Measurements from ENCODE around the gene PNN. TPM values are rescaled to one million over a fixed set of nuclear protein-coding genes. Genes with fewer than 3 reads are reported as not detected.
"Not testable (repeated sequence)": the region's sequence is repeated elsewhere in the genome, so short reads cannot be mapped to it uniquely, and the experiment has no call there.

PNN gene
- total RNA-seq, 8 experiments from 2014 or later: 46.7 to 107 (median 75.3) TPM

GRCh38 chr14:39220473-39220872 lies 45.4 kb downstream of the PNN start:
- H3K4me3 ChIP-seq; in situ Hi-C loops (cut with MboI; ENCODE audit: low pct_unique_long_range_greater_than_20kb in 2 of 9, low sequenced_read_pairs in 9 of 9, unreplicated experiment in 9 of 9); H3K27ac ChIP-seq; H3K4me1 ChIP-seq (replicated peaks in 1 of 2); ATAC-seq (replicated peaks in 6 of 8): not testable (repeated sequence)
- WGBS, 10 experiments: 80 to 100% (median 100%) methylated on average over 1 of the region's 1 CpG; no CpG with 5 or more reads in 4 of the 10 experiments

- no peak for ATAC-seq (replicated peaks in 6 of 8)
- H3K4me3 ChIP-seq: no peak overlapping the region
- WGBS, 10 experiments: 55 to 90% (median 79%) methylated on average over 2 to 3 of the region's 3 CpGs; no CpG with 5 or more reads in 1 of the 10 experiments
- in situ Hi-C loops (cut with MboI; ENCODE audit: low pct_unique_long_range_greater_than_20kb in 2 of 9, low sequenced_read_pairs in 9 of 9, unreplicated experiment in 9 of 9): no loop called here
- no peaks in the 10 kb centered on the region for H3K4me1 ChIP-seq (replicated peaks in 1 of 2)
- no peak overlapping the region for H3K27ac ChIP-seq
Measured at GRCh38 chr14:39228044-39228443, 53.0 kb downstream of the PNN start.

- no peak overlapping the region for H3K27ac ChIP-seq
Measured at GRCh38 chr14:39228509-39229221, 53.6 kb downstream of the PNN start.

GRCh38 chr14:39229222-39229543 lies 54.1 kb downstream of the PNN start:
- Histone ChIP-seq H3K27ac (no peak overlapping the region), H3K4me3 (no peak overlapping the region), H3K4me1 (replicated peaks in 1 of 2) (no peaks in the 10 kb centered on the region)
- peak in 3 of 8 experiments; percentile 43 to 85 (median 61) for ATAC-seq (replicated peaks in 6 of 8)
- 43 to 86% (median 66%) methylated on average over 1 of the region's 1 CpG; no CpG with 5 or more reads in 6 of the 10 experiments for WGBS, 10 experiments
- in situ Hi-C loops (cut with MboI; ENCODE audit: low pct_unique_long_range_greater_than_20kb in 2 of 9, low sequenced_read_pairs in 9 of 9, unreplicated experiment in 9 of 9): no loop called here

More at GRCh38 chr14:39228509-39229221, 53.6 kb downstream of the PNN start:
- in situ Hi-C loops (cut with MboI; ENCODE audit: low pct_unique_long_range_greater_than_20kb in 2 of 9, low sequenced_read_pairs in 9 of 9, unreplicated experiment in 9 of 9): no loop called here
- no peak overlapping the region for H3K4me3 ChIP-seq
- no peak for ATAC-seq (replicated peaks in 6 of 8)
- WGBS, 10 experiments: 55 to 100% (median 84%) methylated on average over 4 to 11 of the region's 11 CpGs
- no peaks in the 10 kb centered on the region for H3K4me1 ChIP-seq (replicated peaks in 1 of 2)

- no peak for ATAC-seq (replicated peaks in 6 of 8)
Measured at GRCh38 chr14:39229601-39230110, 54.6 kb downstream of the PNN start.

GRCh38 chr14:39230416-39231035 lies 55.5 kb downstream of the PNN start:
- Histone ChIP-seq H3K4me3 (no peak overlapping the region), H3K4me1 (replicated peaks in 1 of 2) (no peaks in the 10 kb centered on the region), H3K27ac (no peak overlapping the region)
- ATAC-seq (replicated peaks in 6 of 8): peak in 4 of 8 experiments; percentile 15 to 45 (median 30)
- WGBS, 10 experiments: 11 to 96% (median 72%) methylated on average over 1 to 5 of the region's 5 CpGs; no CpG with 5 or more reads in 1 of the 10 experiments
- in situ Hi-C loops (cut with MboI; ENCODE audit: low pct_unique_long_range_greater_than_20kb in 2 of 9, low sequenced_read_pairs in 9 of 9, unreplicated experiment in 9 of 9): no loop called here

More at GRCh38 chr14:39229601-39230110, 54.6 kb downstream of the PNN start:
- Histone ChIP-seq H3K4me1 (replicated peaks in 1 of 2) (no peaks in the 10 kb centered on the region), H3K27ac (no peak overlapping the region), H3K4me3 (no peak overlapping the region)
- in situ Hi-C loops (cut with MboI; ENCODE audit: low pct_unique_long_range_greater_than_20kb in 2 of 9, low sequenced_read_pairs in 9 of 9, unreplicated experiment in 9 of 9): no loop called here
- WGBS, 10 experiments: 60 to 100% (median 93%) methylated on average over 1 to 3 of the region's 3 CpGs; no CpG with 5 or more reads in 4 of the 10 experiments

GRCh38 chr14:39231751-39232553 lies 56.9 kb downstream of the PNN start:
- H3K4me1 ChIP-seq (replicated peaks in 1 of 2); H3K27ac ChIP-seq; H3K4me3 ChIP-seq; in situ Hi-C loops (cut with MboI; ENCODE audit: low pct_unique_long_range_greater_than_20kb in 2 of 9, low sequenced_read_pairs in 9 of 9, unreplicated experiment in 9 of 9): not testable (repeated sequence)
- WGBS, 10 experiments: 76 to 95% (median 88%) methylated on average over 1 to 11 of the region's 11 CpGs
- peak in 4 of 8 experiments; percentile 30 to 83 (median 49) for ATAC-seq (replicated peaks in 6 of 8)

Other genes with a start within 250 kb of the PNN start
- gene SEC23A, start 72.0 kb upstream of the PNN start, total RNA-seq: 100 to 1,000 TPM in 1 of 8 experiments, 10 to 100 TPM in 7; 50.6 to 112 (median 73.2) TPM
- gene GEMIN2, start 60.9 kb upstream of the PNN start, total RNA-seq: 10 to 100 TPM; 14.1 to 33.8 (median 31.1) TPM
- gene TRAPPC6B, start 4.9 kb upstream of the PNN start, total RNA-seq: 10 to 100 TPM; 16.3 to 52.0 (median 35.2) TPM
- gene MIA2, start 58.7 kb downstream of the PNN start, total RNA-seq: 10 to 100 TPM in 7 of 8 experiments, 1 to 10 TPM in 1; 8.2 to 28.5 (median 20.3) TPM

Measured in motor neuron (in vitro differentiated cells).